Smooth muscle cell of trachea (primary cell): ENCODE data around the gene POLR3B. TPM values are rescaled to one million over a fixed set of nuclear protein-coding genes. Genes with fewer than 3 reads are reported as not detected.

Experiments used
- total RNA-seq: library from RNA; depleted of rRNA; stranded (reverse); fragments of >200 nt; gene quantifications from 2 replicates; pipeline ENCODE4 v1.2.1, GENCODE V29; 2014

Gene POLR3B
- total RNA-seq = 10.9 and 13.8 TPM in 2 replicates

DNA sequence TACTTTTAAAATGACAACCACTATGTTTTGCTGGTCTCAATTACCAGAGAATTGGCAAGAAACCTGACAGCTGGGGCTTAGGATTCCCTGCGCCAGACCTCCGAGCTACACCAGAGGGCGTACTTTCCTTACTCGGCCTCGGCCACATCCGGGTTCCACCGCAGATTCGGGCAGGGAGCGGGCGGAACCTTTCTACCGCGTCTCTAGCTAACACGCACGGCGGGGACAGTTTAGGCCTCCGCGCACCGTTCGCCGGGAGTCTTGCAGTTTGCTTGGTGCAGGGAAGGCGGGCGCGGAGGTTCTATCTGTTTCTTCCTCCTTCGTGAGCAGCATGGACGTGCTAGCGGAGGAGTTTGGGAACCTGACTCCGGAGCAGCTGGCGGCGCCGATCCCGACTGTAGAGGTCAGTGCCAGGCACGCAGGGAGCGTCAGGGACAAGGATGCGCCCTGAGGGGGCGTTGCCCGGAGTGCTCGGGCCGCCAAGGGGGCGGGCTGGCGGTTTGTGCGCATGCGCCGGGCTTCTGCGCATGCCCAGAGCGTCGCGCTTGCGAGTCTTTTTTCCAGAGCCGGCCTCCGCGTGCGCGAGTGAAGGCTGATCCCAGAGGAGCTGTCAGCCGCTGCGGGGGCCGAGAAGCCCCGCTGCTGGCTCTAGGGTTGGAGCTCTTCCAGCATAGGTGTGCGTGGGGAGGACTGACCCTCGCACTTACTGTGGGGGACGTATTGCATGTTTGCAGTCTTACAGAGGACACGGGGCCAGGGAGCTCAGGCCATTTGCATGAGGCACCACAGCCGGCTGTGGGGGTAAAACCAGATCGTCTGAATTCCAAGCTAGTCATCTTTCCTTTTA lies at the start of gene POLR3B:
POLR3B (plus strand) TSS at position 200 of the 847 bp plus-strand sequence; CDS start at position 332, 132 bp downstream.

Other genes with a start within 250 kb of the POLR3B start
- gene NUAK1, start 218.8 kb upstream of the POLR3B start, total RNA-seq = 3.2 and 4.5 TPM in 2 replicates
- gene CKAP4, start 109.7 kb upstream of the POLR3B start, total RNA-seq = 204 and 282 TPM in 2 replicates
- 43.6 and 47.3 TPM in 2 replicates for gene TCP11L2, start 55.0 kb upstream of the POLR3B start, total RNA-seq
- gene RFX4, start 225.3 kb downstream of the POLR3B start, total RNA-seq = not detected in 2 replicates